Measurements from ENCODE around the gene SREBF1. TPM values are rescaled to one million over a fixed set of nuclear protein-coding genes. Genes with fewer than 3 reads are reported as not detected.

Gene SREBF1
- total RNA-seq, 4 donors from 2014 or later, result 17.0 to 255 (median 18.9) TPM

DNA sequence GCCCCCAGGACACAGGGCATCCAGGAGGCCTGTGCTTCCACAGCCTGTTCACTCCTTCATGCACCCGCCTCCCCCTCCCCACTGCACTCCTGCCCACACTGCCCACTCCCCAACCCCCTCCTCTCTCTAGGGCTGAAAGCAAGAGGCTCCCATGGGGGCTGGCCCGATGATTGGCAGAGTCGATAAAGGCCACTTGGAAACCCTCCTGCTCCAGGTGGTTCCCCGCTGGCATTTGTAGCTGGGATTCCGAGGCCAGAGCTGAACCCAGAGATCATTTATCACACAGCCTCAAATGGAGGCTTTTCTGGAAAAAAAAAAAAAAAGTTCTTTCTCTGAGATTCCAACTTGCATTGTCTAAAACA lies 74.1 kb downstream of the SREBF1 start:
- TF ChIP-seq, protein P1, sequence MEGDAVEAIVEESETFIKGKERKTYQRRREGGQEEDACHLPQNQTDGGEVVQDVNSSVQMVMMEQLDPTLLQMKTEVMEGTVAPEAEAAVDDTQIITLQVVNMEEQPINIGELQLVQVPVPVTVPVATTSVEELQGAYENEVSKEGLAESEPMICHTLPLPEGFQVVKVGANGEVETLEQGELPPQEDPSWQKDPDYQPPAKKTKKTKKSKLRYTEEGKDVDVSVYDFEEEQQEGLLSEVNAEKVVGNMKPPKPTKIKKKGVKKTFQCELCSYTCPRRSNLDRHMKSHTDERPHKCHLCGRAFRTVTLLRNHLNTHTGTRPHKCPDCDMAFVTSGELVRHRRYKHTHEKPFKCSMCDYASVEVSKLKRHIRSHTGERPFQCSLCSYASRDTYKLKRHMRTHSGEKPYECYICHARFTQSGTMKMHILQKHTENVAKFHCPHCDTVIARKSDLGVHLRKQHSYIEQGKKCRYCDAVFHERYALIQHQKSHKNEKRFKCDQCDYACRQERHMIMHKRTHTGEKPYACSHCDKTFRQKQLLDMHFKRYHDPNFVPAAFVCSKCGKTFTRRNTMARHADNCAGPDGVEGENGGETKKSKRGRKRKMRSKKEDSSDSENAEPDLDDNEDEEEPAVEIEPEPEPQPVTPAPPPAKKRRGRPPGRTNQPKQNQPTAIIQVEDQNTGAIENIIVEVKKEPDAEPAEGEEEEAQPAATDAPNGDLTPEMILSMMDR (IDR thresholded peaks at IDR 0.05; ENCODE audit: low read depth), result no peak

Small RNA genes within 50 kb of the gene (small RNA-seq; reads per million reads assigned to genes)
- gene MIR33B, result not detected
- 0.36 reads per million for gene MIR6777

Other genes starting within 250 kb of the SREBF1 start
- gene PEMT, start 245.3 kb downstream of the SREBF1 start, total RNA-seq, result 10 to 100 TPM; 54.6 to 76.9 (median 63.0) TPM
- 10 to 100 TPM in 1 of 4 donors, 1 to 10 TPM in 3; 4.1 to 20.0 (median 7.5) TPM for gene RAI1, start 155.5 kb downstream of the SREBF1 start, total RNA-seq
- gene TOM1L2, start 135.4 kb upstream of the SREBF1 start, total RNA-seq, result 10 to 100 TPM; 17.5 to 44.6 (median 27.1) TPM
- 1 to 10 TPM in 1 of 4 donors, under 1 TPM in 3; 0.38 to 1.3 (median 0.91) TPM for gene DRC3, start 135.9 kb upstream of the SREBF1 start, total RNA-seq
- gene ATPAF2, start 202.2 kb upstream of the SREBF1 start, total RNA-seq, result 10 to 100 TPM; 10.1 to 18.3 (median 11.5) TPM
- 10 to 100 TPM; 17.0 to 29.8 (median 19.2) TPM for gene GID4, start 202.4 kb upstream of the SREBF1 start, total RNA-seq

All from subcutaneous adipose tissue (tissue), 4 donors.